IMR-90 (cell line): ENCODE measurements around the gene ATP13A5. TPM values are rescaled to one million over a fixed set of nuclear protein-coding genes. Genes with fewer than 3 reads are reported as not detected.

ENCODE experiments used
- ATAC-seq: fragments of 200-7000 bp; cut with Tn5 transposase; 2 replicates; pipeline ENCODE4 v1.9.1; 2020; ENCODE audit warnings: low read depth, mild to moderate bottlenecking, moderate library complexity
- BruUV-seq: library from RNA; stranded (reverse); fragments of 400-500 nt; replicated peaks from 2 replicates; lab custom pipeline; 2021; lab: Mats Ljungman, UMichigan
- CTCF ChIA-PET: fragments of 300-600 bp; formaldehyde crosslinking; extraction: SDS; loops from one replicate; lab custom pipeline; 2021; ENCODE audit warnings: antibody characterized with exemption; lab: Yijun Ruan, JAX
- POLR2A ChIA-PET: fragments of 300-600 bp; sonication (Branson Sonifier 250); formaldehyde crosslinking; loops from one replicate; lab custom pipeline; 2022; ENCODE audit warnings: antibody characterized with exemption; ENCODE audit not compliant: unreplicated experiment; lab: Charles Lee
- DNase-seq: peaks from one replicate; pipeline ENCODE4 v3.0.0; 2013
- H2AFZ ChIP-seq: replicated peaks from 2 replicates; pipeline ENCODE3; 2013; ENCODE audit warnings: low read length, mild to moderate bottlenecking; ENCODE audit not compliant: poor library complexity
- H2AK5ac ChIP-seq: 2 replicates; pipeline ENCODE4 v1.6.1; 2013; ENCODE audit warnings: low read depth, low read length, inconsistent platforms
- H2AK9ac ChIP-seq: replicated peaks from 2 replicates; pipeline ENCODE3; 2013; ENCODE audit warnings: mild to moderate bottlenecking, low read depth, low read length, moderate library complexity; ENCODE audit not compliant: poor library complexity
- H2BK120ac ChIP-seq: 2 replicates; pipeline ENCODE4 v1.6.1; 2013; ENCODE audit warnings: low read depth, low read length, inconsistent platforms
- H2BK15ac ChIP-seq: 3 replicates; pipeline ENCODE4 v1.6.1; 2013; ENCODE audit warnings: low read depth, low read length, inconsistent platforms
- H2BK20ac ChIP-seq: 2 replicates; pipeline ENCODE4 v1.6.1; 2013; ENCODE audit warnings: low read depth, mild to moderate bottlenecking, inconsistent platforms, low read length, moderate library complexity
- H2BK5ac ChIP-seq: 2 replicates; pipeline ENCODE4 v1.6.1; 2013; ENCODE audit warnings: mild to moderate bottlenecking, low read depth, low read length, inconsistent platforms; ENCODE audit not compliant: poor library complexity, severe bottlenecking
- H3K14ac ChIP-seq: replicated peaks from 2 replicates; pipeline ENCODE4 v1.6.1; 2013; ENCODE audit warnings: low read depth, low read length, inconsistent platforms
- H3K18ac ChIP-seq: 2 replicates; pipeline ENCODE4 v1.6.1; 2013; ENCODE audit warnings: low read depth, low read length, control low read depth
- H3K23ac ChIP-seq: 2 replicates; pipeline ENCODE4 v1.6.1; 2013; ENCODE audit warnings: low read depth, low read length, inconsistent platforms
- H3K27ac ChIP-seq: 2 replicates; pipeline ENCODE4 v1.5.1; 2013; ENCODE audit warnings: mild to moderate bottlenecking, control low read depth, low read length; ENCODE audit not compliant: insufficient read depth
- H3K27me3 ChIP-seq: 2 replicates; pipeline ENCODE4 v1.6.1; 2013; ENCODE audit warnings: low read length; ENCODE audit not compliant: control insufficient read depth, insufficient read depth
- H3K36me3 ChIP-seq: 2 replicates; pipeline ENCODE4 v1.6.1; 2013; ENCODE audit warnings: low read length, mixed read lengths; ENCODE audit not compliant: control insufficient read depth, insufficient read depth
- H3K4ac ChIP-seq: 2 replicates; pipeline ENCODE4 v1.6.1; 2013; ENCODE audit warnings: low read depth, low read length, inconsistent platforms
- H3K4me1 ChIP-seq: 2 replicates; pipeline ENCODE4 v1.6.1; 2013; ENCODE audit warnings: low read length, mixed read lengths; ENCODE audit not compliant: control insufficient read depth, insufficient read depth
- H3K4me2 ChIP-seq: 2 replicates; pipeline ENCODE4 v1.6.1; 2013; ENCODE audit warnings: low read depth, mild to moderate bottlenecking, control low read depth, low read length, moderate library complexity
- H3K4me3 ChIP-seq: 2 replicates; pipeline ENCODE4 v1.5.1; 2013; ENCODE audit warnings: low read depth, mild to moderate bottlenecking, control low read depth, low read length, moderate library complexity; ENCODE audit not compliant: insufficient read depth
- H3K56ac ChIP-seq: 2 replicates; pipeline ENCODE4 v1.6.1; 2013; ENCODE audit warnings: low read length, inconsistent platforms; ENCODE audit not compliant: insufficient read depth; ENCODE audit errors: extremely low read depth
- H3K79me1 ChIP-seq, 2 experiments: 2 replicates each; pipeline ENCODE4 v1.6.1; 2013; ENCODE audit warnings: low read length in 2 of 2, inconsistent platforms in 1 of 2, low read depth in 1 of 2
- H3K9ac ChIP-seq: 2 replicates; pipeline ENCODE4 v1.6.1; 2013; ENCODE audit warnings: low read depth, low read length, control low read depth
- H3K9me1 ChIP-seq: 2 replicates; pipeline ENCODE4 v1.6.1; 2013; ENCODE audit warnings: low read length, inconsistent platforms; ENCODE audit not compliant: insufficient read depth
- H3K9me3 ChIP-seq: 2 replicates; pipeline ENCODE4 v1.6.1; 2013; ENCODE audit warnings: low read length; ENCODE audit not compliant: control insufficient read depth, insufficient read depth
- H4K20me1 ChIP-seq: 2 replicates; pipeline ENCODE4 v1.6.1; 2013; ENCODE audit warnings: low read length, inconsistent platforms; ENCODE audit not compliant: insufficient read depth
- H4K5ac ChIP-seq: 2 replicates; pipeline ENCODE4 v1.6.1; 2013; ENCODE audit warnings: mild to moderate bottlenecking, low read depth, low read length, control low read depth
- H4K8ac ChIP-seq, 2 experiments: 2 replicates each; pipeline ENCODE4 v1.6.1; 2013; ENCODE audit warnings: low read depth in 2 of 2, low read length in 2 of 2, control low read depth in 1 of 2, inconsistent platforms in 1 of 2
- H4K91ac ChIP-seq: 2 replicates; pipeline ENCODE4 v1.6.1; 2013; ENCODE audit warnings: low read depth, low read length, inconsistent platforms; ENCODE audit not compliant: insufficient read depth
- BHLHE40 ChIP-seq: fragments of 150-350 bp; IDR thresholded peaks from 2 replicates; pipeline ENCODE4 v1.6.1; 2016; ENCODE audit warnings: mild to moderate bottlenecking, low read depth, low read length
- CEBPB ChIP-seq: IDR thresholded peaks from 2 replicates; pipeline ENCODE4 v1.6.1; 2012; ENCODE audit warnings: low read depth, low read length, improper control_type of control experiment
- CHD1 ChIP-seq: IDR thresholded peaks from 2 replicates; pipeline ENCODE4 v1.6.1; 2012; ENCODE audit warnings: low read depth, low read length, improper control_type of control experiment
- CTCF ChIP-seq: conservative IDR thresholded peaks from 2 replicates; pipeline ENCODE4 v1.5.1; 2012; ENCODE audit warnings: mild to moderate bottlenecking, low read depth, low read length, improper control_type of control experiment
- FOS ChIP-seq: fragments of 150-350 bp; IDR thresholded peaks from 2 replicates; pipeline ENCODE4 v1.6.1; 2016; ENCODE audit warnings: low read depth, low read length
- MAFK ChIP-seq: IDR thresholded peaks from 2 replicates; pipeline ENCODE4 v1.6.1; 2012; ENCODE audit warnings: low read depth, low read length, improper control_type of control experiment
- MAZ ChIP-seq: IDR thresholded peaks from 2 replicates; pipeline ENCODE4 v1.6.1; 2012; ENCODE audit warnings: low read depth, mild to moderate bottlenecking, low read length, improper control_type of control experiment, moderate library complexity, borderline replicate concordance
- MXI1 ChIP-seq: IDR thresholded peaks from 2 replicates; pipeline ENCODE4 v1.6.1; 2012; ENCODE audit warnings: low read depth, mild to moderate bottlenecking, low read length, moderate library complexity, borderline replicate concordance
- NFE2L2 ChIP-seq: fragments of 150-350 bp; IDR thresholded peaks from 2 replicates; pipeline ENCODE4 v1.6.1; 2016; ENCODE audit warnings: low read depth, mild to moderate bottlenecking, low read length
- POLR2A ChIP-seq: IDR thresholded peaks from 2 replicates; pipeline ENCODE4 v1.6.1; 2012; ENCODE audit warnings: mild to moderate bottlenecking, low read depth, low read length
- RAD21 ChIP-seq: IDR thresholded peaks from 2 replicates; pipeline ENCODE4 v1.6.1; 2012; ENCODE audit warnings: low read length, improper control_type of control experiment
- RCOR1 ChIP-seq: IDR thresholded peaks from 2 replicates; pipeline ENCODE4 v1.6.1; 2012; ENCODE audit warnings: mild to moderate bottlenecking, low read length, improper control_type of control experiment; ENCODE audit not compliant: insufficient replicate concordance
- RFX5 ChIP-seq: IDR thresholded peaks from 2 replicates; pipeline ENCODE4 v1.8.0; 2012; ENCODE audit warnings: low read depth, mild to moderate bottlenecking, low read length, moderate library complexity
- SMC3 ChIP-seq: fragments of 150-350 bp; IDR thresholded peaks from 2 replicates; pipeline ENCODE4 v1.6.1; 2016; ENCODE audit warnings: low read depth, mild to moderate bottlenecking, antibody characterized with exemption, low read length, moderate library complexity
- WGBS, 2 experiments: methylation state at CpG; one replicate each; pipeline versions ENCODE4 v1.1.5 to v1.1.7; 2013; ENCODE audit warnings: missing lambda C conversion rate in 2 of 2; ENCODE audit not compliant: insufficient read length in 1 of 2; ENCODE audit errors: extremely low coverage in 2 of 2; 5-methylcytosine and 5-hydroxymethylcytosine counted together
- dilution Hi-C: fragments of 300-500 bp; cut with HindIII; formaldehyde crosslinking; loops from one replicate; pipeline ENCODE4 v1.14.3; 2018; ENCODE audit warnings: low sequenced_read_pairs; ENCODE audit not compliant: unreplicated experiment
- in situ Hi-C: fragments of 300-500 bp; cut with MboI; formaldehyde crosslinking; loops from 3 replicates; pipeline ENCODE4 v1.14.3; 2019; ENCODE audit warnings: low sequenced_read_pairs, inconsistent platforms, mixed read lengths
- intact Hi-C: fragments of 100-400 bp; cut with micrococcal nuclease; formaldehyde crosslinking; loops from 2 replicates; pipeline ENCODE4 v1.10.0; 2022
- polyA plus RNA-seq, 3 experiments: library from polyadenylated mRNA; depleted of rRNA; stranded (reverse); fragments of >200 nt; gene quantifications; 2 replicates each; pipeline ENCODE4 v1.2.3, GENCODE V29; 2012; ENCODE audit warnings: low replicate concordance in 1 of 3
- total RNA-seq: library from RNA; depleted of rRNA; stranded (reverse); fragments of >200 nt; gene quantifications from 2 replicates; pipeline ENCODE4 v1.2.3, GENCODE V29; 2012
- TF ChIP-seq, protein P1 (sequence below): fragments of 150-350 bp; IDR thresholded peaks from 2 replicates; pipeline ENCODE4 v1.6.1; 2016; ENCODE audit warnings: low read depth, mild to moderate bottlenecking, low read length, moderate library complexity, borderline replicate concordance
- TF ChIP-seq, protein P2 (sequence below): fragments of 150-350 bp; IDR thresholded peaks from 2 replicates; pipeline ENCODE4 v1.6.1; 2017; ENCODE audit warnings: mild to moderate bottlenecking, antibody characterized with exemption, low read length, low read depth

The ATP13A5 gene
- total and polyA plus RNA-seq, 2 of the 4 experiments (the other 2 are of a cell fraction): not detected

- 83% methylated on average over 1 of the region's 3 CpGs; no CpG with 5 or more reads in 1 of the 2 experiments for WGBS, 2 experiments
- H4K8ac ChIP-seq: no peak overlapping the region
- CTCF ChIA-PET: interaction anchor here (0.7 kb wide), 1 partner anchor 317 kb away, joined by 4 read pairs; no protein-coding TSS in a partner anchor
Observed at GRCh38 chr3:193243571-193243970, 135.0 kb downstream of the ATP13A5 start.

More at GRCh38 chr3:193243571-193243970, 135.0 kb downstream of the ATP13A5 start:
- no peaks in the 10 kb centered on the region for H3K9me1 ChIP-seq
- no peaks in the 10 kb centered on the region for H3K4me1 ChIP-seq
- no peak for ATAC-seq
- BruUV-seq: no TSS peak
- H3K27me3 ChIP-seq: no peaks in the 10 kb centered on the region
- no peak overlapping the region for H3K23ac ChIP-seq
- H2AK5ac ChIP-seq: no peak overlapping the region
- no peak overlapping the region for H2BK5ac ChIP-seq
- no peak overlapping the region for H2BK20ac ChIP-seq
- H3K18ac ChIP-seq: no peak overlapping the region
- no peak overlapping the region for H3K9ac ChIP-seq
- no peak overlapping the region for H2AK9ac ChIP-seq
- H3K27ac ChIP-seq: no peak overlapping the region
- no peak overlapping the region for H4K5ac ChIP-seq
- in situ Hi-C loops: no loop called here
- H3K4me3 ChIP-seq: no peak overlapping the region
- 0 out of 2 replicates have a peak, but pooled peaks cover 2% of the 10 kb centered on the region for H3K9me3 ChIP-seq
- H3K56ac ChIP-seq: no peak overlapping the region
- H2BK15ac ChIP-seq: no peak overlapping the region
- intact Hi-C loops: loop anchor here (5.0 kb wide), 1 partner anchor 431 kb away; no protein-coding TSS in a partner anchor
- H4K20me1 ChIP-seq: no peaks in the 10 kb centered on the region
- H4K91ac ChIP-seq: no peak overlapping the region
- no peak overlapping the region for H2BK120ac ChIP-seq
- H3K79me1 ChIP-seq: no peaks in the 10 kb centered on the region
- no peak overlapping the region for H3K4me2 ChIP-seq
- TF ChIP-seq, protein P1, sequence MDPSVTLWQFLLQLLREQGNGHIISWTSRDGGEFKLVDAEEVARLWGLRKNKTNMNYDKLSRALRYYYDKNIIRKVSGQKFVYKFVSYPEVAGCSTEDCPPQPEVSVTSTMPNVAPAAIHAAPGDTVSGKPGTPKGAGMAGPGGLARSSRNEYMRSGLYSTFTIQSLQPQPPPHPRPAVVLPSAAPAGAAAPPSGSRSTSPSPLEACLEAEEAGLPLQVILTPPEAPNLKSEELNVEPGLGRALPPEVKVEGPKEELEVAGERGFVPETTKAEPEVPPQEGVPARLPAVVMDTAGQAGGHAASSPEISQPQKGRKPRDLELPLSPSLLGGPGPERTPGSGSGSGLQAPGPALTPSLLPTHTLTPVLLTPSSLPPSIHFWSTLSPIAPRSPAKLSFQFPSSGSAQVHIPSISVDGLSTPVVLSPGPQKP: no peak
- TF ChIP-seq RAD21 (no peak), MAFK (no peak), CEBPB (no peak), RFX5 (no peak), FOS (no peak), BHLHE40 (no peak), CHD1 (no peak), MAZ (no peak), POLR2A (no peak), SMC3 (no peak), MXI1 (no peak), RCOR1 (no peak), NFE2L2 (no peak), CTCF (no peak)
- TF ChIP-seq, protein P2, sequence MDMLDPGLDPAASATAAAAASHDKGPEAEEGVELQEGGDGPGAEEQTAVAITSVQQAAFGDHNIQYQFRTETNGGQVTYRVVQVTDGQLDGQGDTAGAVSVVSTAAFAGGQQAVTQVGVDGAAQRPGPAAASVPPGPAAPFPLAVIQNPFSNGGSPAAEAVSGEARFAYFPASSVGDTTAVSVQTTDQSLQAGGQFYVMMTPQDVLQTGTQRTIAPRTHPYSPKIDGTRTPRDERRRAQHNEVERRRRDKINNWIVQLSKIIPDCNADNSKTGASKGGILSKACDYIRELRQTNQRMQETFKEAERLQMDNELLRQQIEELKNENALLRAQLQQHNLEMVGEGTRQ: no peak
- dilution Hi-C loops: no loop called here
- no peak for DNase-seq
- no peak overlapping the region for H3K14ac ChIP-seq
- no peak overlapping the region for H2AFZ ChIP-seq
- POLR2A ChIA-PET: no interaction called here
- no peak overlapping the region for H3K4ac ChIP-seq
- no peaks in the 10 kb centered on the region for H3K36me3 ChIP-seq
